ENCODE data around the gene RNFT2.

DNA sequence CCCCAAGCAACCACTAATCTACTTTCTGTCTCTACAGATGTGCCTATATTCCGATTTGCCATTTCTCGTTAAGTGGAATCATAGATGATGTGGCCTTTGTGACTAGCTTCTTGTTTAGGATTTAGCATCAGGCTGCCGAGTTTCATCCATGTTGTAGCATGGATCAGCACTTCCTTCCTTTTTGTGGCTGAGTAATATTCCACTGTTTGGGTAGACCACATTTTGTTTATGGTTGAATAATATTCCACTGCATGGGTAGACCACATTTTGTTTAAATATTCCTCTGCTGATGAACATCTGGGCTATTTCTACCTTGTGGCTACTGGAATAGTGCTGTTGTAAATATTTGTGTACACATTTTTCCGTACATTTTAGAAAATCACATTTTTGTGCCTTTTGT lies 36.7 kb upstream of the RNFT2 start:
- TF ChIP-seq, protein P1, sequence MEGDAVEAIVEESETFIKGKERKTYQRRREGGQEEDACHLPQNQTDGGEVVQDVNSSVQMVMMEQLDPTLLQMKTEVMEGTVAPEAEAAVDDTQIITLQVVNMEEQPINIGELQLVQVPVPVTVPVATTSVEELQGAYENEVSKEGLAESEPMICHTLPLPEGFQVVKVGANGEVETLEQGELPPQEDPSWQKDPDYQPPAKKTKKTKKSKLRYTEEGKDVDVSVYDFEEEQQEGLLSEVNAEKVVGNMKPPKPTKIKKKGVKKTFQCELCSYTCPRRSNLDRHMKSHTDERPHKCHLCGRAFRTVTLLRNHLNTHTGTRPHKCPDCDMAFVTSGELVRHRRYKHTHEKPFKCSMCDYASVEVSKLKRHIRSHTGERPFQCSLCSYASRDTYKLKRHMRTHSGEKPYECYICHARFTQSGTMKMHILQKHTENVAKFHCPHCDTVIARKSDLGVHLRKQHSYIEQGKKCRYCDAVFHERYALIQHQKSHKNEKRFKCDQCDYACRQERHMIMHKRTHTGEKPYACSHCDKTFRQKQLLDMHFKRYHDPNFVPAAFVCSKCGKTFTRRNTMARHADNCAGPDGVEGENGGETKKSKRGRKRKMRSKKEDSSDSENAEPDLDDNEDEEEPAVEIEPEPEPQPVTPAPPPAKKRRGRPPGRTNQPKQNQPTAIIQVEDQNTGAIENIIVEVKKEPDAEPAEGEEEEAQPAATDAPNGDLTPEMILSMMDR (IDR thresholded peaks at IDR 0.05; ENCODE audit: low read depth, low read length, poor library complexity, severe bottlenecking): no peak
- TF ChIP-seq EZH2phosphoT487 (IDR thresholded peaks at IDR 0.05; ENCODE audit: borderline replicate concordance, low read length): no peak

Measured in DOHH2 (cell line).